SJCRH30 (cell line): ENCODE results near the gene AGA. TPM values are rescaled to one million over a fixed set of nuclear protein-coding genes. Genes with fewer than 3 reads are reported as not detected.

ENCODE experiments used
- DNase-seq, 2 experiments: peaks; one replicate each; pipeline ENCODE4 v3.0.0-alpha.2; 2015 to 2020
- H3K27ac ChIP-seq: fragments of 250-450 bp; sonication (Bioruptor Pico); 2 replicates; pipeline ENCODE4 v1.5.1; 2020; ENCODE audit warnings: mild to moderate bottlenecking, moderate library complexity
- H3K27me3 ChIP-seq: fragments of 250-450 bp; sonication (Bioruptor Pico); 2 replicates; pipeline ENCODE4 v1.5.1; 2020; ENCODE audit warnings: mild to moderate bottlenecking, moderate library complexity
- H3K36me3 ChIP-seq: fragments of 250-450 bp; sonication (Bioruptor Pico); 2 replicates; pipeline ENCODE4 v1.5.1; 2020; ENCODE audit warnings: mild to moderate bottlenecking, moderate library complexity
- H3K4me1 ChIP-seq: fragments of 250-450 bp; sonication (Bioruptor Pico); 2 replicates; pipeline ENCODE4 v1.5.1; 2020; ENCODE audit warnings: mild to moderate bottlenecking, moderate library complexity
- H3K4me3 ChIP-seq: fragments of 250-450 bp; sonication (Bioruptor Pico); 2 replicates; pipeline ENCODE4 v1.5.1; 2020; ENCODE audit warnings: mild to moderate bottlenecking, moderate library complexity
- H3K9me3 ChIP-seq: fragments of 250-450 bp; sonication (Bioruptor Pico); replicated peaks from 2 replicates; pipeline ENCODE4 v1.5.1; 2020; ENCODE audit warnings: mild to moderate bottlenecking, moderate library complexity
- total RNA-seq: library from RNA; depleted of rRNA; stranded (reverse); fragments of >200 nt; shearing (Covaris generic); gene quantifications from 2 replicates; pipeline ENCODE4 v1.2.3, GENCODE V29; 2014

AGA gene
- total RNA-seq, 1 experiment from 2014 or later: 1.9 TPM

GRCh38 chr4:177413656-177414055 is 28.6 kb downstream of the AGA start:
- no peak for DNase-seq
- Histone ChIP-seq H3K9me3 (no peaks in the 10 kb centered on the region), H3K27me3 (no peaks in the 10 kb centered on the region), H3K4me3 (no peak overlapping the region), H3K4me1 (no peaks in the 10 kb centered on the region), H3K36me3 (no peaks in the 10 kb centered on the region), H3K27ac (no peak overlapping the region)

DNA sequence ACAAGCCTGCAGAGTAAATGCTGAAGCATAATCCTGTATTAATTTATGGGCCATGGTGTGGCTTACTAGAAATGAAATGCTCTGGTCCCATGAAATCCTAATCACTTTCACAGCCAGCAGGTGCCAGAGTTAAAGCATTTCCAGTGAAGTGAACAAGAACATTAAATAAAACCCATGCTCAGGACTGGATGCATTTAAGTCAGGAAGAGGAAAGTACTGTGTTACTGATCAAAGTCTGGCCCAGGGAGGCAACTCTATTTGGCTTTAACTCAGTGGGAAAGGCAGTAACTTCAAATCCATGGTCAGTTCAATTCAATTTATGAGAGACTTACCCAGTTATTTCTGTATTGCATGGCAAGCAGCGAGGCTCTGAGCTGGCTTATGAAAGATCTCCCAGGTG is 29.2 kb downstream of the AGA start:
- no peak for DNase-seq
- H3K36me3 ChIP-seq: no peaks in the 10 kb centered on the region
- H3K4me3 ChIP-seq: no peak overlapping the region
- no peak overlapping the region for H3K27ac ChIP-seq
- H3K4me1 ChIP-seq: no peaks in the 10 kb centered on the region
- no peaks in the 10 kb centered on the region for H3K27me3 ChIP-seq
- H3K9me3 ChIP-seq: no peaks in the 10 kb centered on the region

GRCh38 chr4:177411996-177412395 is 30.2 kb downstream of the AGA start:
- no peaks in the 10 kb centered on the region for H3K27me3 ChIP-seq
- no peaks in the 10 kb centered on the region for H3K9me3 ChIP-seq
- DNase-seq: no peak
- no peak overlapping the region for H3K27ac ChIP-seq
- no peaks in the 10 kb centered on the region for H3K36me3 ChIP-seq
- no peaks in the 10 kb centered on the region for H3K4me1 ChIP-seq
- no peak overlapping the region for H3K4me3 ChIP-seq

- H3K4me1 ChIP-seq: no peaks in the 10 kb centered on the region
- no peak for DNase-seq
- H3K27ac ChIP-seq: no peak overlapping the region
- H3K36me3 ChIP-seq: no peaks in the 10 kb centered on the region
- H3K4me3 ChIP-seq: no peak overlapping the region
- no peaks in the 10 kb centered on the region for H3K9me3 ChIP-seq
- no peaks in the 10 kb centered on the region for H3K27me3 ChIP-seq
Measured at GRCh38 chr4:177410566-177410965, 31.7 kb downstream of the AGA start.

GRCh38 chr4:177408023-177408422 is 34.2 kb downstream of the AGA start:
- H3K27me3 ChIP-seq: no peaks in the 10 kb centered on the region
- H3K4me1 ChIP-seq: no peaks in the 10 kb centered on the region
- H3K4me3 ChIP-seq: no peak overlapping the region
- no peak for DNase-seq
- no peaks in the 10 kb centered on the region for H3K36me3 ChIP-seq
- no peak overlapping the region for H3K27ac ChIP-seq
- no peaks in the 10 kb centered on the region for H3K9me3 ChIP-seq

DNA sequence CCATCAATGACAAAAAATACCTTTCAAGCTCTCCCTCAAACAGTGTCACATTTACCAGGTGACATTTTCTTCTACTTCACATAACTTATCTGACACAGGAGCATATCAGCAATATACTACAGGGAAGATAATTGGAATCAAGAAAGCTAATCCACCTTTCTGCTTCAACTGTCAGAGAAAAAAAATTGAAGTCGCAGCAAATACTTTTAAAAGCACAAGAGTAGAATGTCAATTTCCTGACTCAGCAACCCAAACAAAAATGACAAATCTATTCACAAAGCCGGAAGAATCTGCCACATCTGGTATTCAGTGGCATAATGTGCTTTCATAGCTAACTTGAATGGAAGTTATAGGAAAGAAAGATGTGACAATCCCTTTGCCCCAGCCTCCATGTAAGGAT is 36.7 kb downstream of the AGA start:
- Histone ChIP-seq H3K4me3 (no peak overlapping the region), H3K27ac (no peak overlapping the region), H3K4me1 (no peaks in the 10 kb centered on the region), H3K9me3 (no peaks in the 10 kb centered on the region), H3K27me3 (no peaks in the 10 kb centered on the region), H3K36me3 (no peaks in the 10 kb centered on the region)
- no peak for DNase-seq

DNA sequence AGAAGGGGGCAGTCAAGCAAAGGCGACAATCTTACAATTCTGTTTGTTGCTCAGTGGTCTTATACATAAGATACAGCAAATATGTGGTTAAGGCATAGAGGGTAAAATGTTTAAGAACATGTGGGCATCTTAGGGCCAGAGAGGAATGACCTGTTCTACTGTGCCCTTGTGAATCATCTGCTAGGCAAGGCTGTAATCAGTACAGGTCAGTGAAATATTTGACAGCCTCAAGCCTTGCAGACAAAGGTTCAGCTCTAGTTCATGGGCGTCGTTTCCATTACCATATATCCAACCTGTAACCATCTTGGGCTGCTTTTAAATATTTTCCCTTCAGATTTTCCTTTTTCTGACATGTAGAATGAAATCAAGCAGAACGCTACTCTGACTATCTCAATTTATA is 37.3 kb downstream of the AGA start:
- Histone ChIP-seq H3K27me3 (no peaks in the 10 kb centered on the region), H3K27ac (no peak overlapping the region), H3K9me3 (no peaks in the 10 kb centered on the region), H3K4me1 (no peaks in the 10 kb centered on the region), H3K36me3 (no peaks in the 10 kb centered on the region), H3K4me3 (no peak overlapping the region)
- DNase-seq: no peak

DNA sequence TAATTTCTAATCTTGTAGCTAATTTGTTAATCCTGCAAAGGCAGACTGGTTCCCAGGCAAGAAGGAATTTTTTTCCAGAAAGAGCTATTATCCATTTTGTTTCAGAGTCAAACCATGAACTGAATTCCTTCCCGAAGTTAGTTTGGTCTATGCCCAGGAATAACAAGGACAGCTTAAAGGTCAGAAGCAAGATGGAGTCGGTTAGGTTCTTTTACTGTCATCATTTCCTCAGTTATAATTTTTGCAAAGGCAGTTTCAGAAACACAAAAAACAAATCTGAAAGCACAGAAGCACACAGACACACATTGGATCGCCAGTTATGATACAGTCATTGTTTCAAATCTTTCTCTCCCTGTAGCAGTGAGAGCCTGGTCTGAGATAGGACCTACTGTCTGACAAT is 37.9 kb downstream of the AGA start:
- Histone ChIP-seq H3K4me1 (no peaks in the 10 kb centered on the region), H3K27ac (no peak overlapping the region), H3K36me3 (no peaks in the 10 kb centered on the region), H3K9me3 (no peaks in the 10 kb centered on the region), H3K27me3 (no peaks in the 10 kb centered on the region), H3K4me3 (no peak overlapping the region)
- no peak for DNase-seq

GRCh38 chr4:177403746-177404145 is 38.5 kb downstream of the AGA start:
- Histone ChIP-seq H3K27me3 (no peaks in the 10 kb centered on the region), H3K27ac (no peak overlapping the region)

GRCh38 chr4:177401658-177402273 is 40.5 kb downstream of the AGA start:
- Histone ChIP-seq H3K27me3 (no peaks in the 10 kb centered on the region), H3K27ac (no peak overlapping the region), H3K36me3 (no peaks in the 10 kb centered on the region), H3K4me3 (no peak overlapping the region), H3K9me3 (no peaks in the 10 kb centered on the region), H3K4me1 (no peaks in the 10 kb centered on the region)
- no peak for DNase-seq

More at GRCh38 chr4:177403746-177404145, 38.5 kb downstream of the AGA start:
- Histone ChIP-seq H3K4me1 (no peaks in the 10 kb centered on the region), H3K36me3 (no peaks in the 10 kb centered on the region), H3K9me3 (no peaks in the 10 kb centered on the region), H3K4me3 (no peak overlapping the region)
- no peak for DNase-seq

GRCh38 chr4:177400030-177400429 is 42.2 kb downstream of the AGA start:
- Histone ChIP-seq H3K36me3 (no peaks in the 10 kb centered on the region), H3K9me3 (no peaks in the 10 kb centered on the region), H3K4me1 (no peaks in the 10 kb centered on the region), H3K27me3 (no peaks in the 10 kb centered on the region), H3K4me3 (no peak overlapping the region), H3K27ac (no peak overlapping the region)
- DNase-seq: no peak

GRCh38 chr4:177396352-177396751 is 45.9 kb downstream of the AGA start:
- no peaks in the 10 kb centered on the region for H3K9me3 ChIP-seq
- no peak overlapping the region for H3K27ac ChIP-seq
- H3K36me3 ChIP-seq: no peaks in the 10 kb centered on the region
- DNase-seq: no peak
- no peaks in the 10 kb centered on the region for H3K27me3 ChIP-seq
- H3K4me3 ChIP-seq: no peak overlapping the region
- no peaks in the 10 kb centered on the region for H3K4me1 ChIP-seq

GRCh38 chr4:177393236-177393635 is 49.0 kb downstream of the AGA start:
- no peaks in the 10 kb centered on the region for H3K9me3 ChIP-seq
- H3K4me3 ChIP-seq: no peak overlapping the region
- no peaks in the 10 kb centered on the region for H3K4me1 ChIP-seq
- H3K27ac ChIP-seq: no peak overlapping the region
- H3K27me3 ChIP-seq: no peaks in the 10 kb centered on the region
- no peak for DNase-seq
- H3K36me3 ChIP-seq: no peaks in the 10 kb centered on the region

GRCh38 chr4:177391953-177392352 is 50.3 kb downstream of the AGA start:
- H3K9me3 ChIP-seq: no peaks in the 10 kb centered on the region
- H3K27me3 ChIP-seq: no peaks in the 10 kb centered on the region
- no peak for DNase-seq
- H3K36me3 ChIP-seq: no peaks in the 10 kb centered on the region
- no peaks in the 10 kb centered on the region for H3K4me1 ChIP-seq
- H3K27ac ChIP-seq: no peak overlapping the region
- H3K4me3 ChIP-seq: no peak overlapping the region

DNA sequence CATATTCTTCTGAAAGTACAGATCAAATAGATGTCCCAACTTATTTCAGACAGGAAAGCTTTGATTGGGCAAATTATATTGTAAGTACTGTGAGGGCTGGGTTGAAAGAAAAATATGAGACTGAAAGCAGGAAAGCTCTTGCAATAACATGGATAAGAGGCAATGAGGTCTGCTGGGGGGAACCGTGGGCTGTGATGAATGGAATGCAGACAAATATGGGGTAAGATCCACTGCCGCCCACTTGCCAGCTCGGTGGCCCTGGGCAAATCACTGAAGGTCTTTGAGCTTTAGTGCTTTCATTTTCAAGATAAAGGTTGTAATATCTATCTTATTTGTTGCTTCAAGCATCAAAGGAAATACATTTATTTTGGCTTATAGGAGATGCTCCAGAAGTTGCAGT is 51.0 kb downstream of the AGA start:
- Histone ChIP-seq H3K9me3 (no peaks in the 10 kb centered on the region), H3K4me3 (no peak overlapping the region), H3K4me1 (no peaks in the 10 kb centered on the region), H3K27ac (no peak overlapping the region), H3K36me3 (no peaks in the 10 kb centered on the region), H3K27me3 (no peaks in the 10 kb centered on the region)
- no peak for DNase-seq

- no peaks in the 10 kb centered on the region for H3K9me3 ChIP-seq
Measured at GRCh38 chr4:177386278-177386815, 55.9 kb downstream of the AGA start.

More at GRCh38 chr4:177386278-177386815, 55.9 kb downstream of the AGA start:
- no peak for DNase-seq
- H3K4me3 ChIP-seq: no peak overlapping the region
- H3K27me3 ChIP-seq: no peaks in the 10 kb centered on the region
- H3K27ac ChIP-seq: no peak overlapping the region
- H3K36me3 ChIP-seq: no peaks in the 10 kb centered on the region
- 0 out of 2 replicates have a peak, but pooled peaks cover 2% of the 10 kb centered on the region for H3K4me1 ChIP-seq
